ENCODE data around the gene TMEM132C.

Gene TMEM132C

GRCh38 chr12:128531170-128531569 lies 264.2 kb downstream of the TMEM132C start:
- DNase-seq (ENCODE audit: extremely low read depth, low read depth): no peak

GRCh38 chr12:128534906-128535305 lies 267.9 kb downstream of the TMEM132C start:
- no peak overlapping the region for H3K4me3 ChIP-seq (replicated peaks; ENCODE audit: low read depth, low read length)
- no peak for DNase-seq (ENCODE audit: extremely low read depth, low read depth)
- no peak for TF ChIP-seq CTCF (IDR thresholded peaks at IDR 0.05; ENCODE audit: low read depth, low read length, missing control alignments)

More at GRCh38 chr12:128531170-128531569, 264.2 kb downstream of the TMEM132C start:
- TF ChIP-seq CTCF (IDR thresholded peaks at IDR 0.05; ENCODE audit: low read depth, low read length, missing control alignments): no peak
- H3K4me3 ChIP-seq (replicated peaks; ENCODE audit: low read depth, low read length): no peak overlapping the region

GRCh38 chr12:128536810-128537209 lies 269.8 kb downstream of the TMEM132C start:
- no peak for DNase-seq (ENCODE audit: extremely low read depth, low read depth)
- no peak for TF ChIP-seq CTCF (IDR thresholded peaks at IDR 0.05; ENCODE audit: low read depth, low read length, missing control alignments)

GRCh38 chr12:128537668-128538067 lies 270.7 kb downstream of the TMEM132C start:
- no peak for DNase-seq (ENCODE audit: extremely low read depth, low read depth)
- no peak overlapping the region for H3K4me3 ChIP-seq (replicated peaks; ENCODE audit: low read depth, low read length)
- TF ChIP-seq CTCF (IDR thresholded peaks at IDR 0.05; ENCODE audit: low read depth, low read length, missing control alignments): no peak

More at GRCh38 chr12:128536810-128537209, 269.8 kb downstream of the TMEM132C start:
- no peak overlapping the region for H3K4me3 ChIP-seq (replicated peaks; ENCODE audit: low read depth, low read length)

GRCh38 chr12:128542844-128543243 lies 275.9 kb downstream of the TMEM132C start:
- no peak for DNase-seq (ENCODE audit: extremely low read depth, low read depth)
- H3K4me3 ChIP-seq (replicated peaks; ENCODE audit: low read depth, low read length): no peak overlapping the region
- TF ChIP-seq CTCF (IDR thresholded peaks at IDR 0.05; ENCODE audit: low read depth, low read length, missing control alignments): no peak

GRCh38 chr12:128543460-128543859 lies 276.5 kb downstream of the TMEM132C start:
- no peak overlapping the region for H3K4me3 ChIP-seq (replicated peaks; ENCODE audit: low read depth, low read length)
- TF ChIP-seq CTCF (IDR thresholded peaks at IDR 0.05; ENCODE audit: low read depth, low read length, missing control alignments): no peak
- no peak for DNase-seq (ENCODE audit: extremely low read depth, low read depth)

- TF ChIP-seq CTCF (IDR thresholded peaks at IDR 0.05; ENCODE audit: low read depth, low read length, missing control alignments): no peak
- no peak overlapping the region for H3K4me3 ChIP-seq (replicated peaks; ENCODE audit: low read depth, low read length)
- DNase-seq (ENCODE audit: extremely low read depth, low read depth): no peak
These were observed 277.0 kb downstream of the TMEM132C start for GRCh38 chr12:128543971-128544370.

Data from HFF-Myc (cell line).